ENCODE results near the gene RPL15. TPM values are rescaled to one million over a fixed set of nuclear protein-coding genes. Genes with fewer than 3 reads are reported as not detected.
A peak's percentile ranks its signal among the peaks of the same experiment; 100 is the strongest.
"Not testable (repeated sequence)": the region's sequence is repeated elsewhere in the genome, so short reads cannot be mapped to it uniquely, and the experiment has no call there.

Gene RPL15
- total RNA-seq, 1 donor from 2014 or later: 1,859 TPM

DNA sequence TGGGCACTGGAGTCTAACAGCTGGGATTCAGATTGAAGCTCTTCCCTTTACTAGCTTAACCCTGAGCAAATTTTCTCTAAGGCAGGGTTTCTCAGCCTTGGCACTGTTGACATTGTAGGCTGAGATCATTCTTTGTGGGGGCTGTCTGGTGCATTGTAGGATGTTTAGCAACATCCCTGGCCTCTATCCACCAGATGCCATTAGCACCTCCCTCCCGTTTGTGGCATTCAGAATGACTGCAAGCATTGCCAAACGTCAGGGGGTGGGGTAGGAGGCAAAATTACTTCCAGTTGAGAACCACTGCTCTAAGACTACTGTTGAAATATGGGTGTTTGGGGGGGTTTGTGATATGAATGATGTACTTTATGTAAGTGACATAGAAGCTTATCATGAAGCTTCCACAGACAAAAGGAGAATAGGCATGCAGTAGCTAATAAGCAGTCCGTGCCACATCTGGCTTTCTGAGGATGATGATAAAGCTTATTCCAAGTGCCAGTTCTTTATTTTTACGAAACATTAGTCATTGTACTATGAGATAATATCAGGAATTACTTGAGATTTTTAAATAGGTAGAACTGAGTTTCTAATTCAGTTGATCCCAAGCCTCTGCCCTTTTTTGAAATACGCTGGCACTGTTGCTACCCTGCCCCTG lies 39.5 kb upstream of the RPL15 start:
- H3K4me1 Mint-ChIP-seq (ENCODE audit: low read depth): no peaks in the 10 kb centered on the region
- H3K27me3 Mint-ChIP-seq: no peaks in the 10 kb centered on the region
- peaks cover 7% of the 10 kb centered on the region for H3K9me3 Mint-ChIP-seq (ENCODE audit: low read depth)
- H3K4me3 Mint-ChIP-seq (ENCODE audit: low read depth): no peak overlapping the region
- TF ChIP-seq, protein P1, sequence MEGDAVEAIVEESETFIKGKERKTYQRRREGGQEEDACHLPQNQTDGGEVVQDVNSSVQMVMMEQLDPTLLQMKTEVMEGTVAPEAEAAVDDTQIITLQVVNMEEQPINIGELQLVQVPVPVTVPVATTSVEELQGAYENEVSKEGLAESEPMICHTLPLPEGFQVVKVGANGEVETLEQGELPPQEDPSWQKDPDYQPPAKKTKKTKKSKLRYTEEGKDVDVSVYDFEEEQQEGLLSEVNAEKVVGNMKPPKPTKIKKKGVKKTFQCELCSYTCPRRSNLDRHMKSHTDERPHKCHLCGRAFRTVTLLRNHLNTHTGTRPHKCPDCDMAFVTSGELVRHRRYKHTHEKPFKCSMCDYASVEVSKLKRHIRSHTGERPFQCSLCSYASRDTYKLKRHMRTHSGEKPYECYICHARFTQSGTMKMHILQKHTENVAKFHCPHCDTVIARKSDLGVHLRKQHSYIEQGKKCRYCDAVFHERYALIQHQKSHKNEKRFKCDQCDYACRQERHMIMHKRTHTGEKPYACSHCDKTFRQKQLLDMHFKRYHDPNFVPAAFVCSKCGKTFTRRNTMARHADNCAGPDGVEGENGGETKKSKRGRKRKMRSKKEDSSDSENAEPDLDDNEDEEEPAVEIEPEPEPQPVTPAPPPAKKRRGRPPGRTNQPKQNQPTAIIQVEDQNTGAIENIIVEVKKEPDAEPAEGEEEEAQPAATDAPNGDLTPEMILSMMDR (IDR thresholded peaks at IDR 0.05; ENCODE audit: unreplicated experiment): no peak
- H3K36me3 Mint-ChIP-seq (ENCODE audit: insufficient read depth): peaks cover 31% of the 10 kb centered on the region
- H3K27ac Mint-ChIP-seq: no peak overlapping the region
- no peak for DNase-seq (ENCODE audit: low spot score, unreplicated experiment)

DNA sequence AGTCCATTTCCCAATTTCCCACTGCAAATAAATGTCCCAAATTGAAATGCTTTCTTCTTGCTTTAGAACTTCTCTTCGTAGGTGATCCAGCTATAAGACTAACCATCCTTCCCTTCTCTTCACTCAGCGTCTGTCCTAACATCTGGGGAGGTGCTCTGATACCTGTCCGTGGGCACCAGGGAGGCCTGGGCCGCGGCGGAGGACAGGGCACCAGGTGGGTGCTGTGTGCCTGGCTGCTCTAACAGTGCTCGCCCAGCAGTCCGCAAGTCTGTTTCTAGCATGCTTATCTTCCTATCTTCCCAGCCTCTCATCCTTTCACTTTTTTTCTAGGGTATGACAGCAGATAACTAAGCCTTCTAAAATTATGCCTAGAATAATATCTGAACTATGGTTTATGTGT lies 37.4 kb upstream of the RPL15 start:
- Mint-ChIP-seq H3K27me3 (no peaks in the 10 kb centered on the region), H3K9me3 (ENCODE audit: low read depth) (peaks cover 7% of the 10 kb centered on the region), H3K27ac (no peak overlapping the region), H3K4me1 (ENCODE audit: low read depth) (no peaks in the 10 kb centered on the region), H3K36me3 (ENCODE audit: insufficient read depth) (peaks cover 35% of the 10 kb centered on the region), H3K4me3 (ENCODE audit: low read depth) (no peak overlapping the region)
- DNase-seq (ENCODE audit: low spot score, unreplicated experiment): no peak
- TF ChIP-seq, protein P1 (IDR thresholded peaks at IDR 0.05; ENCODE audit: unreplicated experiment): no peak

DNA sequence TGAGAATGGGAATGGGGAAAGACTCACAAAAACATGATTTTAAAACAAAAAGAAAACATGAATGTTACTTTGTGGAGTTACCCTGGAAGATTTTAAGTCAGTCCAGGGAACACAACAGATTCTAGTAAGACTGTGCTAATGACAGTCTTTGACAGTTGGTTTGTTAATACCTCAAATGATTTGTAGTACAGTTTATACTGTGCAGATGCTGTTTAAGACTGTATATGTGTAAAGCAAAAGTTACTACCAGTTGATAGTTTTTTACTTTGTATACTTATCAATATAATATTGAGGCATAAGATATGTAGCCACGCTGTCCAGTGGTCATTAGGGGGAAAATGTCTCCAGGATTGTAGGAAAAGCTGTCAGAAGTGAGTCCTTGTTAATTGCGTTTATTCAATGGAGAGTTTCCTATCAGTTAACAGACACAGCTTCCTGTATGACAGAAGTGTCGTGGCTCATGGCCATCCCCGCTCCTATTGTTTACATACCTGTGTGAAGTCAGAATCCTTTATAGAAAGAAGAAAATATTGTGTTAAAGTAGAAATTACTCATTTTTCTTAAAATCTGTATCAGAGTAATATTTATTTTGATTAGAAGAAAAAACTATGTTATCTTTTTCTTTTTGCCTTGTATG lies 36.1 kb upstream of the RPL15 start:
- Mint-ChIP-seq H3K9me3 (ENCODE audit: low read depth) (peaks cover 7% of the 10 kb centered on the region), H3K27me3 (no peaks in the 10 kb centered on the region), H3K27ac (no peak overlapping the region), H3K36me3 (ENCODE audit: insufficient read depth) (peaks cover 35% of the 10 kb centered on the region), H3K4me1 (ENCODE audit: low read depth) (no peaks in the 10 kb centered on the region), H3K4me3 (ENCODE audit: low read depth) (no peak overlapping the region)
- TF ChIP-seq, protein P1 (IDR thresholded peaks at IDR 0.05; ENCODE audit: unreplicated experiment): no peak
- no peak for DNase-seq (ENCODE audit: low spot score, unreplicated experiment)

DNA sequence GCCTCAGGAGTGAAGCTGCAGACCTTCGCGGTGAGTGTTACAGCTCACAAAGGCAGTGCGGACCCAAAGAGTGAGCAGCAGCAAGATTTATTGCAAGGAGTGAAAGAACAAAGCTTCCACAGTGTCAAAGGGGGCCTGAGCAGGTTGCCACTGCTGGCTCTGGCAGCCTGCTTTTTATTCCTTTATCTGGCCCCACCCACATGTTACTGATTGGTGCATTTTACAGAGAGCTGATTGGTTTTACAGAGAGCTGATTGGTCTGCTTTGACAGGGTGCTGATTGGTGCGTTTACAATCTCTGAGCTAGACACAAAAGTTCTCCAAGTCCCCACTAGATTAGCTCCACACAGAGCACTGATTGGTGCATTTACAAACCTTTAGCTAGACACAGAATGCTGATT lies 34.9 kb upstream of the RPL15 start:
- not testable (repeated sequence) for H3K9me3 Mint-ChIP-seq (ENCODE audit: low read depth); DNase-seq (ENCODE audit: low spot score, unreplicated experiment); H3K27me3 Mint-ChIP-seq; H3K4me1 Mint-ChIP-seq (ENCODE audit: low read depth); H3K4me3 Mint-ChIP-seq (ENCODE audit: low read depth)
- H3K27ac Mint-ChIP-seq: peak overlapping the region; percentile 65
- H3K36me3 Mint-ChIP-seq (ENCODE audit: insufficient read depth): peaks cover 34% of the 10 kb centered on the region

DNA sequence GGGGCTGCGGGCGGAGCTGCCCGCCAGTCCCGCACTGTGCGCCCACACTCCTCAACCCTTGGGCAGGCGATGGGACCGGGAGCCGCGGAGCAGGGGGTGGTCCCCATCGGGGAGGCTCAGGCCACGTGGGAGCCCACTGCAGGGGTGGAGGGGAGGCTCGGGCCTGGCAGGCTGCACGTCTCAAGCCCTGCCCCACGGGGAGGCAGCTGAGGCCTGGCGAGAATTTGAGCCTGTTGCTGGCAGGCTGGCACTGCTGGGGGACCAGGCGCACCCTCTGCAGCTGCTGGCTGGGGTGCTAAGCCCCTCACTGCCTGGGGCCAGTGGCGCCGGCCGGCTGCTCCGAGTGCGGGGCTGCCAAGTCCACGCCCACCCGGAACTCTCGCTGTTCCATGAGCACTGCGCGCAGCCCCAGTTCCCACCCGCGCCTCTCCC lies 34.4 kb upstream of the RPL15 start:
- H3K27me3 Mint-ChIP-seq: no peaks in the 10 kb centered on the region
- peaks cover 34% of the 10 kb centered on the region for H3K36me3 Mint-ChIP-seq (ENCODE audit: insufficient read depth)
- H3K9me3 Mint-ChIP-seq (ENCODE audit: low read depth): peaks cover 7% of the 10 kb centered on the region
- TF ChIP-seq, protein P1 (IDR thresholded peaks at IDR 0.05; ENCODE audit: unreplicated experiment): no peak
- H3K27ac Mint-ChIP-seq: no peak overlapping the region
- DNase-seq (ENCODE audit: low spot score, unreplicated experiment): no peak
- no peak overlapping the region for H3K4me3 Mint-ChIP-seq (ENCODE audit: low read depth)
- H3K4me1 Mint-ChIP-seq (ENCODE audit: low read depth): no peaks in the 10 kb centered on the region

DNA sequence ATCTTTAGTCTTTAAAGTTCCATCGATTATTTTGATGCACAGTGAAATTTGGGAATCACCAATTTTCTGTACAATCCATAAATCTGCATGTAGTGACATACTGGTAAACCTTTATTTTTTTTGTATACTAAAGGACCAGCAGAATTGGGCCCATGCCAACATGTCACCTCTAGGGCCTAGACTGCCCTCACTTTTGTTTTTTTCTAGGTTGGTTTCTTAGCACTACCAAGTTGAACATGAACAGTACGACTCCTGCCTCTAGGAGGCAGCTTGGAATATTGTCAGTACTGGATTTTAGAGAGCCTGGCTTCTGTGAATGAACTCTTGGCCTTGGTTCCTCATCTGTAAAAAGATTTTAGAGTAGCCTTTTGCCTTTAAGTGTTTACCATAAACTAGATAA lies 32.5 kb upstream of the RPL15 start:
- H3K9me3 Mint-ChIP-seq (ENCODE audit: low read depth): no peaks in the 10 kb centered on the region
- TF ChIP-seq, protein P1 (IDR thresholded peaks at IDR 0.05; ENCODE audit: unreplicated experiment): peak; percentile 29
- H3K27ac Mint-ChIP-seq: no peak overlapping the region
- H3K36me3 Mint-ChIP-seq (ENCODE audit: insufficient read depth): peaks cover 21% of the 10 kb centered on the region
- H3K4me3 Mint-ChIP-seq (ENCODE audit: low read depth): no peak overlapping the region
- H3K27me3 Mint-ChIP-seq: no peaks in the 10 kb centered on the region
- no peak for DNase-seq (ENCODE audit: low spot score, unreplicated experiment)
- no peaks in the 10 kb centered on the region for H3K4me1 Mint-ChIP-seq (ENCODE audit: low read depth)

Data from progenitor cell of endocrine pancreas (in vitro differentiated cells).